GM10847 (cell line): Measurements from ENCODE around the gene APOB.

Source experiments
- POLR2A ChIP-seq: IDR thresholded peaks from 2 replicates; pipeline ENCODE4 v1.6.1; 2011; ENCODE audit not compliant: insufficient read length; ENCODE audit errors: extremely low read depth

Gene APOB

DNA sequence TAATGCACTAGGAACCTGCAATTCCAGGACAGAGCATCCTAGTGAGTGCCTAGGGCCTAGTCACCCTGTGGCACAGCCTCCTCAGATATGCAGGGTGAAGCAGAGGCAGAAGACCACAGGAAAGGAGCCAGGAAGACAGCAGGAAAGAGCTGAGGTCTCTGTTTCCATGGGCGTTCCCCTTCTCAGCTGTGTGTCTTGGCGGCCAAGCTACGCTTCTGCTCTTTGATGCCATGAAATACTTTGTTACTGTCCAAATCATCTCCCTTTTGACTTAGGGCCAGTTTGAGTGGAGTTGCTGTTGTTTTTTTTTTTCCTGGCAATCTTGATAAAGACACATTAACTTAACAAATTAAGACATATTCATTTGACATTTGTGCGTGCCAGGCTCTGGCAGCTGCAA lies 67.3 kb downstream of the APOB start:
- TF ChIP-seq POLR2A: no peak

DNA sequence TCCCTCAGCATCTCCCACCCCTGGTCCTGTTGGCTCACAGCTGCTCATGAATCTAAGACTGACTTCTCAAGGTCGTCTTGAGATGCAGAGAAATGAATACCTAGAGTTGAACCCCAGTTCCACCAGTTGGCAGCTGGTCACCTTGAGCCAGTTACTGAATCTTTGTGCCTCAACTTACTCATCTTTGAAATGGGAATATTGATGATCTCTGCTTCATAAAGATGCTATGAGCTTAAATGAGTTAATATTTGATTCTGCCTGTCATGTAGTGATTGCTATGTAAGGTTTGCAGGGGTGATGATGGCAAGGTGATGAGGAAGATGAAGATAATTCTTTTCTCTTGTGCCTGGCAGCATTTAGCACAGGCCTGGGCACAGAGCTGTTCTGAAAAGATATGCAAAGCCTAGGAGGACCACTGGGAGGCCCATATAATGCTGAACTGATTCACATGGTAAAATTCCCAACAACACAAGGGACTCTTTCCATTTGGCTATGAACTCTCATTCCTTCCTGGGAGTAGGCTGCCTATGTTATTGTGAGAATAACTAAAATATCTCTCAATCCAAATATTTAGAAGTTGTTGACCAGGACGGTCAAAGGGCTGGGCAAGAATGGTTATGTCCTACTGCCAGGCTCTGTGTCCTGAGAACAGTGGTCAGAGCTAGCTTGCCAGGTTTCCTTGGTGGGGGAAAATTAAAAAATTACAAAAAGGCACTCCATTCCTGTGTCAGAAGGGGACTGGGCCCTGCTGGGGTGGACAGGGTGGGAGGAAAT lies 70.9 kb downstream of the APOB start:
- no peak for TF ChIP-seq POLR2A

DNA sequence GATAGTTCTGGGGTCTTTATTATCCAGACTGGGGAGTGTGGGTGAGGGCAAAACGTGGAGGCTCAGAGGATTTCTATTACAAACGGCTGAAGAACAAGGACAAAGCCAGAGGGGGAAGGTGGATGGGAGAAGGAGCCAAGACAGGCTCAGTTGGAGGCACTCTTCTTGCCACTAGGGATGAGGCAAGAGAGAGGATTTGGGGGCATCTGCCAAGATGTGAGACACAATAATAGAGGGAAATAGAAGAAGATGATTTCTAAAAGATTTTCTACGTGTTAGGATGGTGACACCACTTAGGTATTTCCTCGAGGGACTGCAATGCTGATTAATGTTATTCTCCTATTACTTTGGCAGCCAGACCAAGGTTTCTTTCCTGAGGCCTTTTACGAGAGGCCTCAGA lies 71.8 kb downstream of the APOB start:
- no peak for TF ChIP-seq POLR2A

DNA sequence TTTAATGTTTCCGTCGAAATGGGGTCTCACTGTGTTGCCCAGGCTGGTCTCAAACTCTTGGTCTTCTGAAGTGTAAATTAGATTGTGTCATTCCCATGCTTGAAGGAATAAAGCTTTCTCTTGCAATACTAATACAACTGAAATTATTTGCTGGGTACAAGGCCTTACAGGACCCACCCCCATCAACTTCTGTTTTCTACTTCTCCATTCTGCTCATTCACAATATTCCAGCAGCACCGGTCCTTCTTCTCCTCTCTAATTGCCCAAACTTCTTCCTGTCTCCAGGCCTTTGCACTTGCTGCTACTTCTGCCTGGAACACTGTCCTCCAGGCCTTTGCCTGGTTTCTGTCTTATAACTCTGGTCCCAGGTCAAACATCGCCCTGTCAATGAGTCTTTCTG lies 73.8 kb downstream of the APOB start:
- no peak for TF ChIP-seq POLR2A

DNA sequence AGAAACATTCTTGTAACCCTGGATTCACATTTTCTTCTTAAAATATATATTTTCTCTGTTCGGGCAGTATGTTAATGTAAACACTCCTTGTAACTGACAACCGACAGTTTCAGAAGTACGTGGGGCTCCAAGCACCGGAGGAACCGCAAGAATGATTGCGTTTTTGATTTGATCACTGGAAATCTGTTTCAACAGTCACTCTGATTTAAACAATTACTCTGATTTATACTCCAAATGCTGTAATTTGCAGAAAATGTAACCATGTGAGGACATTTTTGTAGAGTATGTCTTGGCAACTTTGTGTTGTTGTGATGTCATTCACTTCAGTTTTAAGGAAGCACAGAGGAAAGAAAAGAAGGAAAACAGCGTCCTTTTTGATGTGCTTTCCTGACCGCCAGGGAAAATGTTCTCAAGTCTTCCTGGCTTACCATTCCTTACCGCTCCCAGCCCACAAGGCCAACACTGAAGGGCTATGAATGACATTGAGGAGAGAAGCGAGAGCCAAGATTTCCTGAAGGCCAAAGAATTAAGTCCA lies 77.7 kb downstream of the APOB start:
- TF ChIP-seq POLR2A: no peak

DNA sequence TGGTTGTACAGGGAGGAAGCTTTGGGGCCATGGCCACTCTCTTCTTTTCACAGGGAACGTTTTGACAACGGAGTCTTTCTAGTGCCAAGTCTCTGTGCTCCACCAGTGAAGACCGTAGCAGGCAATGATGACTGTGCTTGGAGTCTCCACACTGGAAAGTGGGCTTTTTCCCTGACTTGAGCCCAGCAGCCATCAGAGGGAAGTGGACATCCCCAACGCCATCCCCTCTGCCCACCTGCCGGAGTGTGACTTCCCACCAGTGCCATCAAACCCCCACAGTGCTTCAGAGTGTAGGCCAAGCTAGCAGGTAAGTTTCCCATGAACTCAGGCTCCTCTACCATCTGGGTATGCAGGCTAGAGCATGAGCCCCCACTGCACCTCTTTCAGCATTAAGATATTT lies 78.7 kb downstream of the APOB start:
- no peak for TF ChIP-seq POLR2A

DNA sequence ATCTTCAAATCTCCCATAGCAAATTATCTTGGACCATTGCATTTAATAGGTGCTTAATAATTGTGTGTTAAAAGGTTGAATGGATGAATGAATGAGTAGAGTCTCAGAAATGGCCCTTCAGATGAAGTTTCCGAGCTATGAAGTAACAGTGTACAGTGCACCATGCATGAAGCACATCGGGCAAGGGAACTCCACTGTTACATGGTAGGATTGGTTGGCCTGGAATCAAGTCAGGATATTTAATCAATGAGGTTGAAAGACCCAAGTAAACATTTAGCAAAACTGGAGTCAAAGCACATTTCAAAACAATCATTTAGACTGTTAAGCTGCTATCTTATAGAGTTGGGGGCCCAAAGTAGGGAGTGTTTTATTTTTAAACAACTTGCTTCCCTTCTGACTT lies 80.0 kb downstream of the APOB start:
- TF ChIP-seq POLR2A: no peak

DNA sequence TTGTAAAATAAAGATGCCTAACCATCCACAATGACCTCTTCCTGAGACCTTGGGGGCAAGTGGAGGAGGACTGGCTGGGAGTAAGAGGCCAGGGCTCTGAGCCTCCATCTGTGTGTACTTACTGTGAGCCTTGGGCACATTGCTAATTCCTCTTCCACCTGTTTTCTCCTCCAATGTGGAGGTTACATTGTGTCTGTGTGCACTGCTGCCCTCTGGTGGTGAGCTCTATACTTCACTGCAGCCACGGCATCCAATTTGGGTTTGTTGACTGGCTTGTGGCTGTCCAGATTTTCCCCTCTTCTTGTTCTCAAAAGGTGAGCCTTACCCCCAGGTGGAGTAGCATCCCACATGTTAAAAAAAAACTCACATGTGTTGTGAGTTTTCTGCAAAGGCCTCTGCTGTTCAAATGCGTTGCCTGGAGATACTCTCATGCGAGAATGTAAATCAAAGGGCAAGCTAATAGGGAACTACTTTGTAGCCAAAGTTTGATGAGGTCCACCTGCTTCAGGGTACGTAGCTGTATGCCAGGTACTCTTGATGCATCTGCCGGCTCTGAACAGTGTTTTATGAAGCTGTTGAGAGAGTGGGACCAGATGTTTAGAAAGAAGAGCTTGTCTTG lies 80.8 kb downstream of the APOB start:
- TF ChIP-seq POLR2A: no peak

DNA sequence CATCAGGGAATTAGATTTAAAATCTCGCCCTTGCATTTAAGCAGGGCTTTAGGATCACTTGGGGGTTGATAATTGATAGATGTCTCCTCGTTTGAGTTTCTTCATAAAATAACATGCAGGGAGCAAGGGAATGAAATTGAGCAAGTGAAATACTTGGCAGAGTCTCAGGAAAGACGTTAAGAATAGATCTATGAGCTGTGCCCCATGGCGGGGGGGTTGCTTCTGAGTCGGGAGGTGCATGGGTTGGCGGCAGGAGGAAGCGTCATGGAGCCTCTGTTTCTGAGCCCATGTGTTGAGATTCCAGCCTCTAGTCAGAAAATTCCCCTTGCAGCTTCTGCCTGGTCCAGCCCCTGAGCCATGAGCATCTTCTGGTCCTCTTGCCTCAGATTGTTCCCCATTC lies 82.0 kb downstream of the APOB start:
- TF ChIP-seq POLR2A: no peak

DNA sequence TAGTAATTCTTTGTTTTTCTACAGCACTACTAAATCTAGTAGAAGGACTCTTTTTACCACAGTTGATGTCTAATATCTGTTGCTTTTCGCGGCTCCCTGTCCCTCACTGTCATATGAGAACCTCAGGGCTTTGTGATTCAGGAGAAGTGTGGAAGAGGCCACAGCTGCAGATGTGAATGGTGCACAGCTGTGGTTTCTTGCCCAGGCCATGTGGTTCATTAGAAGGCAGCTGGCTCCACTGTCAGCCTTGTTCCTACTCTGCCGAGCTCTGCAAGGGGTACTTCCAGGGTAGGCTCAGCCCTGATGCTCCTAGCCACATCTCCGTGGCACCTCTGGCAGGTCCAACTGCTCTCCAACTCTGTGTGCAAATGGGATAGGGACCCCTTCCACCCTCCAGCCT lies 83.9 kb downstream of the APOB start:
- TF ChIP-seq POLR2A: no peak

DNA sequence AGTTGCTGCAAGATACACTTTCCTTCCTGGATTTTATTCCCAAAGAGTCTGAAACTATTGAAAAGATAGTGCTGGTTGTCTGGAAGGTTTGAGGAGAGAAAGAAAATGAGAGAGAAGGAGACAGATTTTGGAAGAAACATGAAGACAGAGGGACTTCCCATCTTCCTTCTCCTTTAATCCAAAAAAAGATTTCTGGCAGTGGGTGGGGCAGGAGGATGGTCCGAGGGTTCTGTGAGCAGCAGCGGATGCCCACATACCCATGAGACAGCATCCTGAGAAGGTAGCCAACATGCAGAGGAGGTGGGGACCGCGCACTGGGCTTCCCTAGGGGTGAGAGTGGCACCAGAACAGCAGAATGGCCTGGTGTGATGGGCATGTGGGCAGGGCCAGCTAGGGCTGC lies 84.6 kb downstream of the APOB start:
- TF ChIP-seq POLR2A: no peak

DNA sequence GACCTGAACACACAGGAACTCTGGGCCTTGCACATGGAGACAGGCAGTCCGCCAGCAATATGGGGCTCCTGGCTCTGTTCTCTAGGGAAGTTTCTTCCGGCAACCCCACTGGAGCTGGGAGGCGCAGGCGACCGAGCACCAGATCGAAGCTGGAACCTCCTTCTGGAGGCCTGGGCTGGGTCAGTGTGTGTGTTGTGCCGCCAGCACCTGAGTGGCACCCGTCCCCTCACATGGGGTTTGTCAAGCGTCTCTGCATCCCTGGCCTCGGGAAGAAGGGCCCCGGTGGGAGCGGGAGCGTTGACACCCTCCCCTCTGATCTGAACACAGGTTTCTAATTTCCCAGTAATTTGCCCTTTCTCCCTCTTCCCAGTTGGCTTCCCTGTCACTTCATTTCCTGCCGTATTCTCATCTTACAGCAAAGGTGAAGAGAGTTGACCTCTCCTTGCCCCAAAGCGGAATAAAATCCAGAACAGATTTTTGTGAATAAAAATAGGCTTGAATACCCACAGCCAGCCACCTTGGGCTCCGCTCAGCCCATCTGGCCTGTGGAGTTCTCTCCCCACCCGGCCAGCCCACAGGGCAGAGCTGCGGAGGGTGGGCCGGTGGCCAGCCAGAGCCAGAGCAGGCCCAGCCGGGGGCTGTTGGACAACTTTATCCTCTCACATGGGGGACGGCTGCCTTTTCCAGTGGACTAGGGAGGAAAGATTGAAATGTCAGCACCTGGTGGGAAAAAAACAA lies 85.9 kb downstream of the APOB start:
- TF ChIP-seq POLR2A: no peak

DNA sequence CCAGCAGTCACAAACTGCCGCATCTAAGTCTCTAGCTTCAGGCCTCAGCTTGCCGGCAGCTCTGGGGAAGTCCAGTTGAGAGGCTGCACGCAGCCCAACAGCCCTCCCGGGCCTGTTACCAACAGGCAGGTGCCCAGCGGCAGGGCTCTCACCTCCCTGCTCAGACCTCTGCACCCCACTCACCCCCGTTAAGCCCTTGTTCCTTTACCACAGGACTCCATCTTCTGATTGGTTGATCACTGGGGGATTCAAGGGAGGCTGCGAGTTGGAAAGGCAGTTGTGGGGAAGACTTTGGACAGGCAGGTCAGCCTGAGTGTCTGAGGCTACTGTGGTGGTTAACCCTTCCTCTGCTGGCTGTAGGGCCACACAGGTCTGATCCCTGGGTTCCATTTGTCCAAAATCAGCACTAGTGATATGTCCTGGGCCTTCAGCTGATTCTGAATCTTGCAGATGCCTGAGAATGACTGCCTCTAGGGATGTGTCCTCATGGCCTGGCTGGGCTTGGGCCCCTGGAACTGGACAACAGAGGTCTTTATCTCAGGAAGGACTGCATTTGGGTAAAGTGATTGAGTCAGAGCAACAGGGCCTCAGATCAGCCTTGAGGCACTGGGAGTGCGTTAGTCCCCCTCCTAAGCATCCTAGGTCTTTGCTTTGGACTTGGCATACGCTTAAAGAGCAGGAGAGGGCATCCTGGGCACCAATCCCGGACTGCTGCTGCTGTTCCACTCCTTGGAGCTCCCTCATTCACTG lies 88.4 kb downstream of the APOB start:
- TF ChIP-seq POLR2A: no peak

DNA sequence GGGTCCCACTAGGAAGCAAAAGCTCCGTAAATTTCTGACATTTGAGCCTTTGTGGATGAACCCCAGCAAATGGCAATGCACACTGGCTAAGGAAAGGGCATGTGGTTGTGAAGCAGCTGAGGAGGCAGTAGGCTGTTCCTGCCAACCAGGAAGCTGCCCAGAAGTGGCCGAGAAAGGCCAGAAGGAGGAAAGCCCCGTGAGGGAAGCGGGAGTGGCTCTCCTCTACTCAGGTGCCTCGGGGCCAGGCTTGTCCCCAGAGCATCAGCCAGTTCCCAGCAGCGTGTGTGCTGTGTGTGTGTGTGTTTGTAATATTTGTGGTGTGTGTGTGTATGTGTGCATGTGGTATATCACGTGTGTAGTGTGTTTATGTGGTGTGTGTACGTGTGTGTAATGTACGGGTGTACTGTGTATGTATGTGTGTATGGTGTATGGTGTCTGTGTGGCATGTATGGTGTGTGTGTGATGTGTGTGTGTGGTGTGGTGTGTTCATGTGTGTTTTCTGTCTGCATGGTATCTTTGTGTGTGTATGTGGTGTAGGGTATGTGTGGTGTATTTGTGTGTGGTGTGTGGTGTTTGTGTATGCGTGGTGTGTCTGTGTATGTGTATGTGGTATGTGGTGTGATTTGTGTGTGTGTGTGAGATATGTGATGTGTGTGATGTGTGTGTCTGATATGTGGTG lies 90.6 kb downstream of the APOB start:
- TF ChIP-seq POLR2A: no peak
